BLaER1 treated with 17β-estradiol and CSF1 and Interleukin-3, amounts not matched to agents 10 nM and 100 nM (cell line): ENCODE measurements around the gene ZCCHC4.

Experiments used
- H3K27ac ChIP-seq, 11 experiments: shearing (Covaris generic); formaldehyde crosslinking; 2 replicates each; pipeline ENCODE4 v1.8.1; 2022
- H3K27me3 ChIP-seq, 11 experiments: shearing (Covaris generic); formaldehyde crosslinking; 2 replicates each; pipeline ENCODE4 v1.8.1; 2022
- H3K36me3 ChIP-seq, 11 experiments: shearing (Covaris generic); formaldehyde crosslinking; 2 replicates each; pipeline ENCODE4 v1.8.1; 2022
- H3K4me1 ChIP-seq, 10 experiments: shearing (Covaris generic); formaldehyde crosslinking; 2 replicates each; pipeline ENCODE4 v1.8.1; 2022
- H3K4me2 ChIP-seq, 11 experiments: shearing (Covaris generic); formaldehyde crosslinking; 2 replicates each; pipeline ENCODE4 v1.8.1; 2022
- H3K4me3 ChIP-seq, 10 experiments: shearing (Covaris generic); formaldehyde crosslinking; 2 replicates each; pipeline ENCODE4 v1.8.1; 2022
- H3K9ac ChIP-seq, 11 experiments: shearing (Covaris generic); formaldehyde crosslinking; 2 replicates each; pipeline ENCODE4 v1.8.1; 2022
- H3K9me3 ChIP-seq, 11 experiments: shearing (Covaris generic); formaldehyde crosslinking; replicated peaks in 1 of 11; 2 replicates each; pipeline ENCODE4 v1.8.1; 2022
- H4K20me1 ChIP-seq, 11 experiments: shearing (Covaris generic); formaldehyde crosslinking; 2 replicates each; pipeline ENCODE4 v1.8.1; 2022
- Cebpa-rat ChIP-seq, 11 experiments: shearing (Covaris generic); IDR thresholded peaks; 2 replicates each; pipeline ENCODE4 v1.8.1; 2022

ZCCHC4 gene

GRCh38 chr4:25378437-25378743 lies 65.8 kb downstream of the ZCCHC4 start:
- H4K20me1 ChIP-seq, result peaks cover 0 to 6% (median 0%) of the 10 kb centered on the region in 11 experiments; a peak in 2 of 22 replicates
- H3K9ac ChIP-seq, result peak overlapping the region in 6 of 11 experiments; percentile 86 to 94 (median 90); a peak in 10 of 22 replicates
- no peaks in the 10 kb centered on the region for H3K27me3 ChIP-seq
- TF ChIP-seq Cebpa-rat (IDR thresholded peaks at IDR 0.05), result no peak
- H3K4me2 ChIP-seq, result peak overlapping the region; percentile 77 to 95 (median 85)
- H3K9me3 ChIP-seq, result no peaks in the 10 kb centered on the region
- H3K4me1 ChIP-seq, result peaks cover 13 to 25% (median 20%) of the 10 kb centered on the region in 10 experiments
- peaks cover 21 to 44% (median 39%) of the 10 kb centered on the region in 11 experiments for H3K36me3 ChIP-seq
- peak overlapping the region; percentile 79 to 99 (median 94) for H3K4me3 ChIP-seq
- no peak overlapping the region for H3K27ac ChIP-seq

- H3K4me2 ChIP-seq, result peak overlapping the region in 9 of 11 experiments; percentile 77 to 95 (median 85); a peak in 11 of 22 replicates
- peaks cover 33 to 56% (median 51%) of the 10 kb centered on the region in 11 experiments for H3K36me3 ChIP-seq
- peaks cover 13 to 25% (median 20%) of the 10 kb centered on the region in 10 experiments for H3K4me1 ChIP-seq
- no peak for TF ChIP-seq Cebpa-rat (IDR thresholded peaks at IDR 0.05)
- H4K20me1 ChIP-seq, result peaks cover 0 to 6% (median 0%) of the 10 kb centered on the region in 11 experiments; a peak in 2 of 22 replicates
- H3K9me3 ChIP-seq, result peaks cover 0 to 5% (median 0%) of the 10 kb centered on the region in 11 experiments; a peak in 2 of 22 replicates
- no peak overlapping the region for H3K4me3 ChIP-seq
- no peak overlapping the region for H3K9ac ChIP-seq
- H3K27ac ChIP-seq, result no peak overlapping the region
- no peaks in the 10 kb centered on the region for H3K27me3 ChIP-seq
These were observed 67.0 kb downstream of the ZCCHC4 start for GRCh38 chr4:25379591-25379990.

- Histone ChIP-seq H4K20me1 (peaks cover 0 to 6% (median 0%) of the 10 kb centered on the region in 11 experiments; a peak in 2 of 22 replicates), H3K27me3 (no peaks in the 10 kb centered on the region), H3K9ac (no peak overlapping the region), H3K36me3 (peaks cover 62 to 96% (median 88%) of the 10 kb centered on the region in 11 experiments), H3K4me1 (peaks cover 3 to 13% (median 10%) of the 10 kb centered on the region in 10 experiments; a peak in 19 of 20 replicates), H3K9me3 (peaks cover 0 to 8% (median 0%) of the 10 kb centered on the region in 11 experiments; a peak in 2 of 22 replicates), H3K4me3 (no peak overlapping the region), H3K27ac (no peak overlapping the region), H3K4me2 (no peak overlapping the region)
- no peak for TF ChIP-seq Cebpa-rat (IDR thresholded peaks at IDR 0.05)
These were observed 71.1 kb downstream of the ZCCHC4 start for GRCh38 chr4:25383647-25384046.

- H3K36me3 ChIP-seq, result peaks cover 75 to 100% (median 94%) of the 10 kb centered on the region in 11 experiments
- H3K4me2 ChIP-seq, result no peak overlapping the region
- H3K9me3 ChIP-seq, result peaks cover 0 to 8% (median 0%) of the 10 kb centered on the region in 11 experiments; a peak in 2 of 22 replicates
- H3K4me1 ChIP-seq, result no peaks in the 10 kb centered on the region
- H3K9ac ChIP-seq, result no peak overlapping the region
- H4K20me1 ChIP-seq, result 0 out of 22 replicates have a peak, but pooled peaks cover 0 to 3% (median 0%) of the 10 kb centered on the region in 11 experiments
- H3K27ac ChIP-seq, result no peak overlapping the region
- H3K27me3 ChIP-seq, result no peaks in the 10 kb centered on the region
- no peak for TF ChIP-seq Cebpa-rat (IDR thresholded peaks at IDR 0.05)
- H3K4me3 ChIP-seq, result no peak overlapping the region
These were observed 74.4 kb downstream of the ZCCHC4 start for GRCh38 chr4:25386926-25387325.

GRCh38 chr4:25397305-25397704 lies 84.7 kb downstream of the ZCCHC4 start:
- Histone ChIP-seq H3K4me2 (no peak overlapping the region), H3K27me3 (no peaks in the 10 kb centered on the region), H3K9ac (no peak overlapping the region), H3K9me3 (peaks cover 9 to 19% (median 12%) of the 10 kb centered on the region in 11 experiments), H4K20me1 (no peaks in the 10 kb centered on the region; a peak in 1 of 22 replicates), H3K4me3 (no peak overlapping the region), H3K27ac (no peak overlapping the region), H3K36me3 (peaks cover 88 to 100% (median 98%) of the 10 kb centered on the region in 11 experiments), H3K4me1 (no peaks in the 10 kb centered on the region)
- no peak for TF ChIP-seq Cebpa-rat (IDR thresholded peaks at IDR 0.05)

- no peak overlapping the region for H3K9ac ChIP-seq
- TF ChIP-seq Cebpa-rat (IDR thresholded peaks at IDR 0.05), result no peak
- no peaks in the 10 kb centered on the region for H3K4me1 ChIP-seq
- peaks cover 78 to 100% (median 95%) of the 10 kb centered on the region in 11 experiments for H3K36me3 ChIP-seq
- H3K4me3 ChIP-seq, result no peak overlapping the region
- no peaks in the 10 kb centered on the region for H3K27me3 ChIP-seq
- H3K4me2 ChIP-seq, result no peak overlapping the region
- H3K9me3 ChIP-seq, result peaks cover 9 to 19% (median 12%) of the 10 kb centered on the region in 11 experiments
- no peaks in the 10 kb centered on the region; a peak in 1 of 22 replicates for H4K20me1 ChIP-seq
- H3K27ac ChIP-seq, result no peak overlapping the region
These were observed 86.9 kb downstream of the ZCCHC4 start for GRCh38 chr4:25399510-25399909.

GRCh38 chr4:25401066-25401465 lies 88.5 kb downstream of the ZCCHC4 start:
- Histone ChIP-seq H3K9me3 (peaks cover 9 to 15% (median 12%) of the 10 kb centered on the region in 11 experiments), H3K36me3 (peaks cover 79 to 100% (median 94%) of the 10 kb centered on the region in 11 experiments), H3K4me1 (no peaks in the 10 kb centered on the region), H3K9ac (no peak overlapping the region), H4K20me1 (peaks cover 0 to 3% (median 0%) of the 10 kb centered on the region in 11 experiments; a peak in 2 of 22 replicates), H3K4me2 (no peak overlapping the region), H3K27me3 (no peaks in the 10 kb centered on the region), H3K27ac (no peak overlapping the region), H3K4me3 (no peak overlapping the region)
- no peak for TF ChIP-seq Cebpa-rat (IDR thresholded peaks at IDR 0.05)

GRCh38 chr4:25402521-25402920 lies 89.9 kb downstream of the ZCCHC4 start:
- Histone ChIP-seq H3K4me1 (no peaks in the 10 kb centered on the region), H3K27me3 (no peaks in the 10 kb centered on the region), H3K36me3 (peaks cover 75 to 100% (median 92%) of the 10 kb centered on the region in 11 experiments), H3K27ac (no peak overlapping the region), H3K9ac (no peak overlapping the region), H3K4me2 (no peak overlapping the region), H3K9me3 (peaks cover 0 to under 1% (median 0%) of the 10 kb centered on the region in 11 experiments; a peak in 4 of 22 replicates), H3K4me3 (no peak overlapping the region), H4K20me1 (peaks cover 0 to 3% (median 0%) of the 10 kb centered on the region in 11 experiments; a peak in 2 of 22 replicates)
- no peak for TF ChIP-seq Cebpa-rat (IDR thresholded peaks at IDR 0.05)

GRCh38 chr4:25403699-25404098 lies 91.1 kb downstream of the ZCCHC4 start:
- H3K4me3 ChIP-seq, result no peak overlapping the region
- no peak overlapping the region for H3K4me2 ChIP-seq
- peaks cover 0 to 6% (median 0%) of the 10 kb centered on the region in 11 experiments; a peak in 3 of 22 replicates for H4K20me1 ChIP-seq
- no peaks in the 10 kb centered on the region for H3K4me1 ChIP-seq
- H3K9ac ChIP-seq, result no peak overlapping the region
- no peaks in the 10 kb centered on the region for H3K9me3 ChIP-seq
- peaks cover 75 to 100% (median 92%) of the 10 kb centered on the region in 11 experiments for H3K36me3 ChIP-seq
- TF ChIP-seq Cebpa-rat (IDR thresholded peaks at IDR 0.05), result no peak
- H3K27me3 ChIP-seq, result no peaks in the 10 kb centered on the region
- no peak overlapping the region for H3K27ac ChIP-seq

GRCh38 chr4:25405453-25405852 lies 92.9 kb downstream of the ZCCHC4 start:
- no peak overlapping the region for H3K4me2 ChIP-seq
- H3K4me3 ChIP-seq, result no peak overlapping the region
- TF ChIP-seq Cebpa-rat (IDR thresholded peaks at IDR 0.05), result no peak
- no peaks in the 10 kb centered on the region for H3K9me3 ChIP-seq
- H3K4me1 ChIP-seq, result no peaks in the 10 kb centered on the region
- H3K36me3 ChIP-seq, result peaks cover 81 to 100% (median 94%) of the 10 kb centered on the region in 11 experiments
- H3K27ac ChIP-seq, result no peak overlapping the region
- no peaks in the 10 kb centered on the region for H3K27me3 ChIP-seq
- no peak overlapping the region for H3K9ac ChIP-seq
- peaks cover 0 to 6% (median 0%) of the 10 kb centered on the region in 11 experiments; a peak in 2 of 22 replicates for H4K20me1 ChIP-seq
